Retinal pigment epithelial cell (primary cell): ENCODE data around the gene GRID2IP.
A peak's percentile ranks its signal among the peaks of the same experiment; 100 is the strongest.

Experiments
- DNase-seq: peaks from one replicate; pipeline ENCODE4 v3.0.0-alpha.2; 2010; ENCODE audit warnings: low read depth
- H3K4me3 ChIP-seq: 2 replicates; pipeline ENCODE4 v1.5.1; 2011; ENCODE audit warnings: mild to moderate bottlenecking, low read length, control low read depth, moderate library complexity
- TF ChIP-seq, protein P1 (sequence below): conservative IDR thresholded peaks from 2 replicates; pipeline ENCODE4 v1.5.1; 2011; ENCODE audit warnings: low read depth, low read length, control low read depth, inconsistent platforms

GRID2IP gene

DNA sequence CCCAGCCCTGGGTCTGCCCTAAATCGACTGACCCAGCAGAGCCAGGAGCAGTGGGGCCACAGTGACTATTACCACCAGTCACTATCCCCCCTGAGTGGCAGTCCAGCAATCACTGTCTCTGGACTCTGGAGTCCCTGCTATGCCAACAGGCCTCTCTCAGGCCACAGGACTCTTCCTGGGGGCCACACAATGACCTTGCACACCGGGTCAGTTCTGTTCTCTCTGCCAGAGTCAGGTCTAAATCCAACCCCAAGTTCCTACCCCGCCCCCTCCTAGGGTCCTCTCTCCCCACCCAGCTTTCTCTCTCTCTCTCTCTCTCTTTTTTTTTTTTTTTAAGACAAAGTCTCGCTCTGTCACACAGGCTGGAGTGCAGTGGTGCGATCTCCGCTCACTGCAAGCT lies 21.6 kb downstream of the GRID2IP start:
- no peak overlapping the region for H3K4me3 ChIP-seq
- no peak for DNase-seq
- TF ChIP-seq, protein P1, sequence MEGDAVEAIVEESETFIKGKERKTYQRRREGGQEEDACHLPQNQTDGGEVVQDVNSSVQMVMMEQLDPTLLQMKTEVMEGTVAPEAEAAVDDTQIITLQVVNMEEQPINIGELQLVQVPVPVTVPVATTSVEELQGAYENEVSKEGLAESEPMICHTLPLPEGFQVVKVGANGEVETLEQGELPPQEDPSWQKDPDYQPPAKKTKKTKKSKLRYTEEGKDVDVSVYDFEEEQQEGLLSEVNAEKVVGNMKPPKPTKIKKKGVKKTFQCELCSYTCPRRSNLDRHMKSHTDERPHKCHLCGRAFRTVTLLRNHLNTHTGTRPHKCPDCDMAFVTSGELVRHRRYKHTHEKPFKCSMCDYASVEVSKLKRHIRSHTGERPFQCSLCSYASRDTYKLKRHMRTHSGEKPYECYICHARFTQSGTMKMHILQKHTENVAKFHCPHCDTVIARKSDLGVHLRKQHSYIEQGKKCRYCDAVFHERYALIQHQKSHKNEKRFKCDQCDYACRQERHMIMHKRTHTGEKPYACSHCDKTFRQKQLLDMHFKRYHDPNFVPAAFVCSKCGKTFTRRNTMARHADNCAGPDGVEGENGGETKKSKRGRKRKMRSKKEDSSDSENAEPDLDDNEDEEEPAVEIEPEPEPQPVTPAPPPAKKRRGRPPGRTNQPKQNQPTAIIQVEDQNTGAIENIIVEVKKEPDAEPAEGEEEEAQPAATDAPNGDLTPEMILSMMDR: no peak

DNA sequence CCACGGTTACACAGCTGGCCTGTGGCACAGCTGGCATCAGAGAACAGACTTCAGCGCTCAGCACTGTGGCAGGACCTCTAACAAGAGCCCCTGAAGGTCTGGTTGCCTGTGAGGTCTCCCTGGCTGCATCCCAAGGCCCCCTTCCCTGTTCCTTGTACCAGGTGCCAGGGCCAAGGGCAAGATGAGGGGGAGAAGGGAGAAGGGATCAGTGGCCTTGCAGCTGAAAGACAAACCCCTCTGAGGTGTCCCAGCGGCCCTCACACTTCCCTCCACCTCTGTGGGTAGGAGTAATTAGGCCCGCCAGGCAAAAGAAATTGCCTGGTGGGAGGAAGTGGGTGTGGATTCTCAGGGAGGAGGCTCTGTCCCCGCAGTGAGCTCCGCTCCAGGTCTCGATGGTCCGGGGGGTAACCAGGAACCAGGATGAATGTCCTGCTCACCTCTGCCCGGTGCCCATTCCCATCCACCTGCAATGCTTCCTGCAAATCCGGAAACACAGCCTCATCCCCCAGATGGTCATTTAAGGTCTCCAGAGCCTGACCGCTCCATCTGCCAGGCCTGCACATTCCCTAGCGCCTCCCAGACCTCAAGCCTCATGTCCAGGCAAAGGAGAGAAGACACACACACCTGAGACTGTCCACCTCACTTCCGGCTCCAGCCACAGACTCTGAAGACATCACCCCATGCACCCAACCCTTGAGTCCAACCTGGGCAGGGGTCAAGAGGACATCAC lies 22.7 kb downstream of the GRID2IP start:
- no peak for DNase-seq
- H3K4me3 ChIP-seq: no peak overlapping the region
- TF ChIP-seq, protein P1: no peak

DNA sequence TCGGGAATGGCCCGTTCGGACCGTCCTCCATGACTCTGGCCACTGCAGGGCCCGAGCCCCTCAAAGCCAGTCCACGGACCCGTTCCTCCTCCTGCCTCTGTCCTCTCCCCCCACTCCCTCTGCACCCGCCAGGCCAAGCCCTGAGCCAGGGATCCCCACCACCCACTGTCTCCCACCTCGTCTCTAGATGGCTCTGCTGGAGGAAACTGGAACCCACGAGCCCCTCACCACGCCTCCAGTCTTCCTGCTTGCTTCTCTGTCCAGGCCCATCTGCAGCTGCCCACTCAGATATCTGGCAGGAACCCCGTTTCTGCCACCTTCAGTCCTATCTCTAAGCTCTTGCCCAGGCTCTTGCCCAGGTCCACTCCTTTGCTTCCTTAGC lies 24.3 kb downstream of the GRID2IP start:
- H3K4me3 ChIP-seq: no peak overlapping the region
- no peak for DNase-seq
- TF ChIP-seq, protein P1: no peak

DNA sequence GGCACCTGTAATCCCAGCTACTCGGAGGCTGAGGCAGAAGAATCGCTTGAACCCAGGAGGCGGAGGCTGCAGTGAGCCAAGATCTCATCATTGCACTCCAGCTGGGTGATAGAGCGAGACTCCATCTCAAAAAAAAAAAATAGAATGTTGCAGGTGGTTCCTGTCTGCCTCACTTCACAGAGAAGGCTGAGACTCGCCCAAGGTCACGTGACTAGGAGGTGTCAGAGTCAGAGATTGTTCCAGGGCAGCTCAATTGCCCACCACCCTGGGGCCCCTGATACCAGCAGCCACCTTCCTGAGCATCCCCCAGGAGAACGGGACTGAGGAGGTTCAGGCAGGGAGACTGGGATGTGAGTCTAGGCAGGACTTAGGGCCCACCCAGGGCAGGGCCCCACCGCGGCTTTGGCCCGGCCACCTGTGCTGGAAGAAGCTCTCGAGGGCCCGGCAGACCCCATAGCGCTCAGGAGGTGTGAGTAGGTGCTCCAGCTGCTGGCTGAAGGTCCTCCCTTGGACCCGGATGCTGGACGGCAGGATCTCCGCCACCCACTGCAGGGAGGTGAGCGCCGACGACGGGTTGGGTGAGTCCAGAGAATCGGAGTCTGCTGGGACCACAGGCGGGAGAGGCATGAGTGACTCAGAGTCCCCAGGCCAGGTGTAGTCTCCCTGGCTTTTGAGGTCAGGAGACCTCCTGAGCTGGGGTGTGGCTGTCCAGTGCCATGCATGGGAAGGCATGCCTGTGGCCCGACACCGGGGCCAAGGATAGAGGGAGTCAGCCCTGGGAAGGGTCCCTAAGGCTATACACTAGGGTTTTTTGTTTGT lies 30.9 kb downstream of the GRID2IP start:
- DNase-seq: no peak
- TF ChIP-seq, protein P1: no peak
- H3K4me3 ChIP-seq: no peak overlapping the region

DNA sequence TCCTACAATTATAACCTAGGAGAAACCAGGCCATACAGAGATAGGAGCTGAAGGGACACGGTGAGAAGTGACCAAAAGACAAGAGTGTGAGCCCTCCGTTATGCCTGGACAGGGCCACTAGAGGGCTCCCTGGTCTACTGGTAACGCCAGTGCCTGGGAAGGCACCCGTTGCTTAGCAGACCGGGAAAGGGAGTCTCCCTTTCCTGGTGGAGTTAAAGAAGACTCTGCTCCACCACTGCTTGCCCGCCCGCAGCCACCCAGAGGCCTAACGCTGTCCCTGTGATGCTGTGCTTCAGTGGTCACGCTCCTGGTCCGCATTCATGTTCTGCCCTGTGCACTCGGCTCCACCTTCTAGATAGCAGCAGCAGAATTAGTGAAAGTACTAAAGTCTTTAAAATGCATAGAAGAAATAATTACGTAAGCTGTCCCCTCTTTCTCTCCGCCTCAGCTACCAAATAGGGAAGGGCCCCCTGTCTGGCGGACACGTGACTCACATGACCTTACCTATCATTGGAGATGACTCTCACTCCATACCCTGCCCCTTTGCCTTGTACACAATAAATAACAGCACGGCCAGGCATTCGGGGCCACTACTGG lies 34.8 kb downstream of the GRID2IP start:
- peak; percentile 37 for DNase-seq
- H3K4me3 ChIP-seq: peak overlapping the region; percentile 1
- TF ChIP-seq, protein P1: peak; percentile 92

DNA sequence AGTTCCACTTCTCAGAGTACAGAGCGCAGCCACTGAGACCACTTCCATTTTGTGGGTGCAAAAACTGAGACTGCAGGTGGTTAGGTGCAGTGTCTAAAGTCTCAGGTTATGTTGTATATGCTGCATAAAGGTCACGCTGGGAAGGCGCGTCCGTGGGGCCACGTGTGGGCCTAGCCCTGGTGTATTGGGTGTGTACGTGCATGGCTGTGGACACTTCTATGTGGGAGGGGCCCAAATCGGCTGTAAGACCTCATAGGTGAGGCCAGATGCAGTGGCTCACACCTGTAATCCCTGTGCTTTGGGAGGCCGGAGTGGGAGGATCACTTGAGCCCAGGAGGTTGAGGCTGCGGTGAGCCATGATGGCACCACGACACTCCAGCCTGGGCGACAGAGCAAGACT lies 37.7 kb downstream of the GRID2IP start:
- no peak for DNase-seq
- H3K4me3 ChIP-seq: no peak overlapping the region
- TF ChIP-seq, protein P1: no peak
